Endothelial cell of umbilical vein (primary cell): Measurements from ENCODE around the gene GPR83. TPM values are rescaled to one million over a fixed set of nuclear protein-coding genes. Genes with fewer than 3 reads are reported as not detected.
"Not testable (repeated sequence)": the region's sequence is repeated elsewhere in the genome, so short reads cannot be mapped to it uniquely, and the experiment has no call there.

Experiments
- BruUV-seq: library from RNA; stranded (reverse); fragments of 400-500 nt; replicated peaks from 2 replicates; lab custom pipeline; 2021; lab: Mats Ljungman, UMichigan
- CTCF ChIA-PET: fragments of 300-600, 350-600 bp; sonication (Branson Sonifier 250); formaldehyde crosslinking; loops from one replicate; lab custom pipeline; 2021; ENCODE audit warnings: antibody characterized with exemption, inconsistent platforms; lab: Charles Lee
- POLR2A ChIA-PET: fragments of 300-600, 350-600 bp; sonication (Branson Sonifier 250); formaldehyde crosslinking; loops from one replicate; lab custom pipeline; 2021; ENCODE audit warnings: antibody characterized with exemption, inconsistent platforms; lab: Charles Lee
- DNase-seq: peaks from one replicate; pipeline ENCODE4 v3.0.0-alpha.2; 2011; ENCODE audit warnings: low read depth, low spot score
- FAIRE-seq: peaks from 2 replicates; lab custom pipeline; 2011; peaks lifted over from hg19 to GRCh38; lab: Jason Lieb, UNC
- H2AFZ ChIP-seq: 2 replicates; pipeline ENCODE4 v1.6.0; 2012; ENCODE audit warnings: low read depth, low read length, control low read depth, inconsistent platforms
- H3K27ac ChIP-seq: 2 replicates; pipeline ENCODE4 v1.5.1; 2011; ENCODE audit warnings: low read depth, mild to moderate bottlenecking, control low read depth, low read length, moderate library complexity; ENCODE audit not compliant: insufficient read depth
- H3K27me3 ChIP-seq, 2 experiments: 2 replicates each; pipeline versions ENCODE4 v1.6.0 to v1.6.1; 2011; ENCODE audit warnings: low read length in 2 of 2, mixed read lengths in 1 of 2; ENCODE audit not compliant: control insufficient read depth in 2 of 2, insufficient read depth in 2 of 2
- H3K36me3 ChIP-seq, 2 experiments: 2 replicates in 1 of 2; 3 replicates in 1 of 2; pipeline ENCODE4 v1.5.1; 2011; ENCODE audit warnings: low read length in 2 of 2, mild to moderate bottlenecking in 1 of 2, moderate library complexity in 1 of 2; ENCODE audit not compliant: control insufficient read depth in 2 of 2, insufficient read depth in 2 of 2; ENCODE audit errors: extremely low read depth in 1 of 2
- H3K4me1 ChIP-seq: 3 replicates; pipeline ENCODE4 v1.5.1; 2011; ENCODE audit warnings: mild to moderate bottlenecking, low read length; ENCODE audit not compliant: control insufficient read depth, insufficient read depth; ENCODE audit errors: extremely low read depth
- H3K4me2 ChIP-seq: 2 replicates; pipeline ENCODE4 v1.6.1; 2011; ENCODE audit warnings: low read length, control low read depth, mixed read lengths; ENCODE audit not compliant: insufficient read depth
- H3K4me3 ChIP-seq, 3 experiments: fragments of 200-600 bp in 1 of 3; sonication (generic), shearing (Covaris generic) in 1 of 3; replicated peaks in 1 of 3; 2 replicates each; pipeline ENCODE4 v1.5.1; 2011 to 2016; ENCODE audit warnings: control low read depth in 3 of 3, low read length in 3 of 3, mild to moderate bottlenecking in 2 of 3, inconsistent platforms in 1 of 3, low read depth in 1 of 3, moderate library complexity in 1 of 3; ENCODE audit not compliant: insufficient read depth in 1 of 3
- H3K79me2 ChIP-seq: 2 replicates; pipeline ENCODE4 v1.6.0; 2012; ENCODE audit warnings: low read length, inconsistent platforms; ENCODE audit not compliant: control insufficient read depth, insufficient read depth
- H3K9ac ChIP-seq: replicated peaks from 2 replicates; pipeline ENCODE3; 2011; ENCODE audit warnings: low read length, control low read depth; ENCODE audit not compliant: insufficient read depth; ENCODE audit errors: extremely low read depth
- H3K9me1 ChIP-seq: replicated peaks from 3 replicates; pipeline ENCODE4 v1.6.0; 2011; ENCODE audit warnings: mild to moderate bottlenecking, low read length; ENCODE audit not compliant: control insufficient read depth, insufficient read depth; ENCODE audit errors: extremely low read depth
- H3K9me3 ChIP-seq: replicated peaks from 2 replicates; pipeline ENCODE4 v1.5.1; 2012; ENCODE audit warnings: low read length, inconsistent platforms; ENCODE audit not compliant: control insufficient read depth, insufficient read depth
- H4K20me1 ChIP-seq: replicated peaks from 2 replicates; pipeline ENCODE3; 2011; ENCODE audit warnings: mild to moderate bottlenecking, low read length; ENCODE audit not compliant: control insufficient read depth, insufficient read depth; ENCODE audit errors: extremely low read depth
- EZH2 ChIP-seq: IDR thresholded peaks from 2 replicates; pipeline ENCODE4 v1.6.1; 2012; ENCODE audit warnings: borderline replicate concordance, low read depth, mild to moderate bottlenecking, moderate library complexity, low read length, inconsistent platforms; ENCODE audit not compliant: severe bottlenecking
- dilution Hi-C: fragments of 300-500 bp; cut with MboI; formaldehyde crosslinking; loops from one replicate; pipeline ENCODE4 v1.15.0; 2019; ENCODE audit warnings: low sequenced_read_pairs; ENCODE audit not compliant: extremely low pct_ligation_motif_present
- intact Hi-C: fragments of 100-400 bp; cut with micrococcal nuclease; formaldehyde crosslinking; loops from one replicate; pipeline ENCODE4 v1.10.0; 2022
- polyA plus RNA-seq, 4 experiments: library from polyadenylated mRNA; depleted of rRNA in 3 of 4; stranded (reverse) in 3 of 4; unstranded in 1 of 4; fragments of >200 nt; gene quantifications; 2 replicates each; pipeline versions ENCODE4 v1.2.1 to v1.2.3, GENCODE V29; 2011 to 2012; ENCODE audit warnings: missing spikeins in 1 of 4
- total RNA-seq: library from RNA; stranded (reverse); gene quantifications from 2 replicates; pipeline ENCODE4 v1.2.3, GENCODE V29; 2021

GPR83 gene
- total and polyA plus RNA-seq, 2 donors (not counting 3 experiments of a cell fraction or from before 2014, with no cell fraction given): 0.07 TPM; not detected in 1

DNA sequence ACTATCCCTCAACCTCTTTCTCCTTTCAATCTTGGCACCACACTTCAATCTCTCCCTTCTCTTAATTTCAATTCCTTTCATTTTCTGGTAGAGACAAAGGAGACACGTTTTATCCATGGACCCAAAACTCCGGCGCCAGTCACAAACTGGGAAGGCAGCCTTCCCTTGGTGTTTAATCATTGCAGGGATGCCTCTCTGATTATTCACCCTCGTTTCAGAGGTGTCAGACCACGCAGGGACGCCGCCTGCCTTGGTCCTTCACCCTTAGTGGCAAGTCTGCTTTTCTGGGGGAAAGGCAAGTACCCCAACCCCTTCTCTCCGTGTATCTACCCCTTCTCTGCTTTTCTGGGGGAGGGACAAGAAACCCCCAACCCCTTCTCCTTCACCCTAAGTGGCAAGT lies 54.9 kb downstream of the GPR83 start:
- H3K27me3 ChIP-seq, H3K9ac ChIP-seq, H3K9me3 ChIP-seq, dilution Hi-C loops, H3K36me3 ChIP-seq, H3K4me1 ChIP-seq, H3K79me2 ChIP-seq, POLR2A ChIA-PET, FAIRE-seq, DNase-seq, H4K20me1 ChIP-seq, H3K4me3 ChIP-seq, H2AFZ ChIP-seq, BruUV-seq, H3K9me1 ChIP-seq, H3K27ac ChIP-seq, H3K4me2 ChIP-seq, intact Hi-C loops, CTCF ChIA-PET: not testable (repeated sequence)

DNA sequence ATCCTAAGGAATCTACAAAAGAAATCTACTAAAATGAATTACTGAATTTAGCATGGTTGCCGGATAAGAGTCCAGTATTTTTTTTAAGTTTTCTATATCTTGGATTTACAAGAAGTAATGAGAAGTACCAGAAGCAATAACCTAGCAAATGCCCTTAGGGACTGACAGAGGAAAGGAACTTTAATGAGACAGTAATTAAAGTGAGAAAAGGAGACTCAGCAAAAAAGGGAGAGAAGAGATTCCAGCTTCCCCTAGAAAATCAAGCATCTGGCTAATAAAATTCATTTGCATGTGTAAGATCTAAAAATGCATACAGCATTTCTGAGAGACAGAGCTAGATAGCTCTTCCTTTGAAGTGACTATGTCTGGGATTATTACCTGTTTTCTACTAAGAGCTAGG lies 57.7 kb downstream of the GPR83 start:
- CTCF ChIA-PET: no interaction called here
- no peak for TF ChIP-seq EZH2
- no peaks in the 10 kb centered on the region for H3K27me3 ChIP-seq
- no peaks in the 10 kb centered on the region for H3K79me2 ChIP-seq
- H3K4me1 ChIP-seq: no peaks in the 10 kb centered on the region
- H3K27ac ChIP-seq: no peak overlapping the region
- H3K9ac ChIP-seq: no peak overlapping the region
- H3K36me3 ChIP-seq: no peaks in the 10 kb centered on the region
- POLR2A ChIA-PET: no interaction called here
- FAIRE-seq (no peak), DNase-seq (no peak)
- no peaks in the 10 kb centered on the region for H4K20me1 ChIP-seq
- BruUV-seq: no TSS peak
- no peak overlapping the region for H3K4me3 ChIP-seq
- intact Hi-C loops: no loop called here
- no peak overlapping the region for H3K4me2 ChIP-seq
- H2AFZ ChIP-seq: no peak overlapping the region
- no peaks in the 10 kb centered on the region for H3K9me1 ChIP-seq
- dilution Hi-C loops: no loop called here
- H3K9me3 ChIP-seq: no peaks in the 10 kb centered on the region
